Stomach (tissue), 4 donors: ENCODE data around the gene ADD1.
"Not testable (repeated sequence)": the region's sequence is repeated elsewhere in the genome, so short reads cannot be mapped to it uniquely, and the experiment has no call there.

Source experiments
- EP300 ChIP-seq: sonication (generic); formaldehyde crosslinking; IDR thresholded peaks from one replicate; pipeline ENCODE4 v1.6.1; 2017; ENCODE audit warnings: antibody characterized with exemption
- TF ChIP-seq, protein P1 (sequence below), 7 experiments: fragments of 450-650 bp in 4 of 7; fragments of 200-600 bp in 3 of 7; sonication (generic) in 3 of 7; IDR thresholded peaks; one replicate each; pipeline ENCODE4 v1.5.1; 2016 to 2019; ENCODE audit warnings: antibody characterized with exemption in 7 of 7, control low read depth in 2 of 7, mild to moderate bottlenecking in 1 of 7

DNA sequence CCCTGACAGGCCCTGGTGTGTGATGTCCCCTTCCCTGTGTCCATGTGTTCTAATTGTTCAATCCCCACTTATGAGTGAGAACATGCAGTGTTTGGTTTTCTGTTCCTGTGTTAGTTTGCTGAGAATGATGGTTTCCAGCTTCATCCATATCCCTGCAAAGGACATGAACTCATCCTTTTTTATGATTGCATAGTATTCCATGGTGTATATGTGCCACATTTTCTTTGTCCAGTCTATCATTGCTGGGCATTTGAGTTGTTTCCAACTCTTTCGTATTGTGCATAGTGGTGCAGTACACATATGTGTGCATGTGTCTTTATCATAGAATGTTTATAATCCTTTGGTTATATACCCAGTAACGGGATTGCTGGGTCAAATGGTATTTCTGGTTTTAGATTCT lies 73.1 kb downstream of the ADD1 start:
- TF ChIP-seq, protein P1, sequence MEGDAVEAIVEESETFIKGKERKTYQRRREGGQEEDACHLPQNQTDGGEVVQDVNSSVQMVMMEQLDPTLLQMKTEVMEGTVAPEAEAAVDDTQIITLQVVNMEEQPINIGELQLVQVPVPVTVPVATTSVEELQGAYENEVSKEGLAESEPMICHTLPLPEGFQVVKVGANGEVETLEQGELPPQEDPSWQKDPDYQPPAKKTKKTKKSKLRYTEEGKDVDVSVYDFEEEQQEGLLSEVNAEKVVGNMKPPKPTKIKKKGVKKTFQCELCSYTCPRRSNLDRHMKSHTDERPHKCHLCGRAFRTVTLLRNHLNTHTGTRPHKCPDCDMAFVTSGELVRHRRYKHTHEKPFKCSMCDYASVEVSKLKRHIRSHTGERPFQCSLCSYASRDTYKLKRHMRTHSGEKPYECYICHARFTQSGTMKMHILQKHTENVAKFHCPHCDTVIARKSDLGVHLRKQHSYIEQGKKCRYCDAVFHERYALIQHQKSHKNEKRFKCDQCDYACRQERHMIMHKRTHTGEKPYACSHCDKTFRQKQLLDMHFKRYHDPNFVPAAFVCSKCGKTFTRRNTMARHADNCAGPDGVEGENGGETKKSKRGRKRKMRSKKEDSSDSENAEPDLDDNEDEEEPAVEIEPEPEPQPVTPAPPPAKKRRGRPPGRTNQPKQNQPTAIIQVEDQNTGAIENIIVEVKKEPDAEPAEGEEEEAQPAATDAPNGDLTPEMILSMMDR (IDR thresholded peaks at IDR 0.05): not testable (repeated sequence)
- not testable (repeated sequence) for TF ChIP-seq EP300
